ENCODE data around the gene CALHM6. TPM values are rescaled to one million over a fixed set of nuclear protein-coding genes. Genes with fewer than 3 reads are reported as not detected.

CALHM6 gene
- total and polyA plus RNA-seq, 10 of the 15 experiments (the other 5 are each of a cell fraction or from before 2014, with no cell fraction given) = 0.15 to 3.4 (median 1.3) TPM

DNA sequence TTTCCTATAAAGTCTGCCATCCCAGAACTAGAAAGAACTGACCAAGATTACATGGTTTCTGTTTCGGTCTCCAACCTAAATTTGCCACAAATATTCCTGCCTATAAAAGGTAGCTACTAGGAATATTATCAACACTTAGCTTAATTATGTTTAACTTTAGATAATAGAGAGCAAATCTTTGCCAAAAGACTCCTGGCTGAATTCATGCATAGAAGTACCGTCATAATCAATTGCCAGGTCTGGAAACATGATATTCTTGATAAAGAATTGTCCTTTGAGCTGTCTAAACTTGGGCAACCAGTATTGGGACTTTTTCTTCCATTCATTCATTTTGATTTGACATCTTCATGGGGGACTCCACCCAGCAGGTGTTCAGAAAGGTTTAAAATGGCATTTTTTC is 22.4 kb downstream of the CALHM6 start:
- POLR2A ChIA-PET = no interaction called here
- FAIRE-seq (no peak), ATAC-seq (no peak), DNase-seq (ENCODE audit: low read depth, low spot score) (no peak)
- intact Hi-C loops (cut with micrococcal nuclease; ENCODE audit: unreplicated experiment) = no loop called here
- H3K79me2 ChIP-seq (ENCODE audit: control insufficient read depth, insufficient read depth, low read length) = no peaks in the 10 kb centered on the region
- no peak overlapping the region for H3K4me2 ChIP-seq (ENCODE audit: control insufficient read depth, insufficient read depth)
- H2AFZ ChIP-seq (ENCODE audit: control insufficient read depth, low read depth, low read length) = no peak overlapping the region
- no peak overlapping the region for H3K9ac ChIP-seq (ENCODE audit: control insufficient read depth, insufficient read depth, low read length)
- RAD21 ChIA-PET (ENCODE audit: unreplicated experiment) = no interaction called here
- peaks cover 0 to 1% of the 10 kb centered on the region in 2 experiments; a peak in 2 of 4 replicates for H3K27me3 ChIP-seq (replicated peaks in 1 of 2; ENCODE audit: control insufficient read depth in 2 of 2, insufficient read depth in 2 of 2, low read length in 1 of 2)
- no peaks in the 10 kb centered on the region for H3K4me1 ChIP-seq (ENCODE audit: control insufficient read depth, insufficient read depth, low read length)
- no peaks in the 10 kb centered on the region for H3K36me3 ChIP-seq (ENCODE audit: control insufficient read depth in 2 of 2, insufficient read depth in 2 of 2, low read length in 1 of 2)
- TF ChIP-seq IKZF1 (conservative IDR thresholded peaks at IDR 0.05) (no peak), SMARCA5 (IDR thresholded peaks at IDR 0.05) (no peak)
- SMC1A ChIA-PET (ENCODE audit: uncharacterized antibody, unreplicated experiment) = interaction anchor here (2.1 kb wide), 1 partner anchor 12 kb away, joined by 5 read pairs; no protein-coding TSS in a partner anchor
- WGBS (ENCODE audit: insufficient coverage, insufficient replicate concordance, low lambda C conversion rate, missing lambda C conversion rate) = 28% methylated on average over 2 of the region's 2 CpGs
- H3K4me3 ChIP-seq = no peak overlapping the region
- no peak overlapping the region for H3K27ac ChIP-seq (ENCODE audit: control insufficient read depth, insufficient read depth)
- BruUV-seq (replicated peaks) = no TSS peak
- in situ Hi-C loops (cut with MboI) = no loop called here
- no peaks in the 10 kb centered on the region for H3K9me3 ChIP-seq (replicated peaks; ENCODE audit: control insufficient read depth, insufficient read depth, low read length)
- CTCF ChIA-PET = interaction anchor here (1.1 kb wide), 2 partner anchors 10 to 11 kb away, joined by 3 read pairs; no protein-coding TSS in a partner anchor
- no peaks in the 10 kb centered on the region for H4K20me1 ChIP-seq (ENCODE audit: control insufficient read depth, insufficient read depth)

DNA sequence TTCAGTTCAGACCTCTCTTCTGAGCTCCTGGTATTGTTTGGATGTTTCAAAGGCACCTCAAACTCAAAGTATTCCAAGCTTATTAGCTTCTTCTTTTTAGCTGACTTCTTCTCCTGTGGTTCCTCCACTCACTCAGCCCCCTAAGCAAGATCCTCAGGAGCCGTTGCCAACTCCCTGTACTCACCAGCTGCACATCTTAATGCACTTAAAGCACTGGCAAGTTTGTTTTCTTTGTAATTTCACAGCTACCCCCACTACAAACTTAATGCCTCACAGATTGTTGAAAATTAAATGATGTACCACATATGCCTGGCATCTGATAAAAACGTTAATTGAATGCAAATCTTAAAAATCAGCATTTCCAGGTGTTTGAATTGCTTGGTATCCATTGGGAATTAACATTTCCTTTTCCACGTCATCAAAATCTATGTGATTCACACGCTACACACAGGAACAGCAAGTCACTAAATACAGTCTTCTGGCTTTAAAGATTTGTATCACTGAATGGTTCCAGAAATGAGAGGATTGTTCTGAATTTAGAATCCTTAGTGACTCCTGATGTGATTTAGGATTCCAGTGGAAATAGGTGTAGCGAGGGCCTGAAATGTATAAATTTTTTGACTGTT is 24.5 kb downstream of the CALHM6 start:
- SMC1A ChIA-PET (ENCODE audit: uncharacterized antibody, unreplicated experiment) = no interaction called here
- CTCF ChIA-PET = no interaction called here
- no peaks in the 10 kb centered on the region for H3K4me1 ChIP-seq (ENCODE audit: control insufficient read depth, insufficient read depth, low read length)
- WGBS (ENCODE audit: insufficient coverage, insufficient replicate concordance, low lambda C conversion rate, missing lambda C conversion rate) = 47% methylated on average over 5 of the region's 5 CpGs
- H3K9me3 ChIP-seq (replicated peaks; ENCODE audit: control insufficient read depth, insufficient read depth, low read length) = no peaks in the 10 kb centered on the region
- no peaks in the 10 kb centered on the region for H3K79me2 ChIP-seq (ENCODE audit: control insufficient read depth, insufficient read depth, low read length)
- DNase-seq (ENCODE audit: low read depth, low spot score) (no peak), ATAC-seq (no peak), FAIRE-seq (no peak)
- POLR2A ChIA-PET = interaction anchor here (0.5 kb wide), 1 partner anchor 113 kb away, joined by 5 read pairs; no protein-coding TSS in a partner anchor
- H2AFZ ChIP-seq (ENCODE audit: control insufficient read depth, low read depth, low read length) = no peak overlapping the region
- no TSS peak for BruUV-seq (replicated peaks)
- no peak overlapping the region for H3K27ac ChIP-seq (ENCODE audit: control insufficient read depth, insufficient read depth)
- RAD21 ChIA-PET (ENCODE audit: unreplicated experiment) = no interaction called here
- no peak overlapping the region for H3K4me3 ChIP-seq
- in situ Hi-C loops (cut with MboI) = no loop called here
- intact Hi-C loops (cut with micrococcal nuclease; ENCODE audit: unreplicated experiment) = no loop called here
- H3K36me3 ChIP-seq (ENCODE audit: control insufficient read depth in 2 of 2, insufficient read depth in 2 of 2, low read length in 1 of 2) = no peaks in the 10 kb centered on the region
- no peak overlapping the region for H3K9ac ChIP-seq (ENCODE audit: control insufficient read depth, insufficient read depth, low read length)
- peaks cover 0 to 1% of the 10 kb centered on the region in 2 experiments; a peak in 2 of 4 replicates for H3K27me3 ChIP-seq (replicated peaks in 1 of 2; ENCODE audit: control insufficient read depth in 2 of 2, insufficient read depth in 2 of 2, low read length in 1 of 2)
- no peaks in the 10 kb centered on the region for H4K20me1 ChIP-seq (ENCODE audit: control insufficient read depth, insufficient read depth)
- no peak overlapping the region for H3K4me2 ChIP-seq (ENCODE audit: control insufficient read depth, insufficient read depth)
- TF ChIP-seq, protein P1, sequence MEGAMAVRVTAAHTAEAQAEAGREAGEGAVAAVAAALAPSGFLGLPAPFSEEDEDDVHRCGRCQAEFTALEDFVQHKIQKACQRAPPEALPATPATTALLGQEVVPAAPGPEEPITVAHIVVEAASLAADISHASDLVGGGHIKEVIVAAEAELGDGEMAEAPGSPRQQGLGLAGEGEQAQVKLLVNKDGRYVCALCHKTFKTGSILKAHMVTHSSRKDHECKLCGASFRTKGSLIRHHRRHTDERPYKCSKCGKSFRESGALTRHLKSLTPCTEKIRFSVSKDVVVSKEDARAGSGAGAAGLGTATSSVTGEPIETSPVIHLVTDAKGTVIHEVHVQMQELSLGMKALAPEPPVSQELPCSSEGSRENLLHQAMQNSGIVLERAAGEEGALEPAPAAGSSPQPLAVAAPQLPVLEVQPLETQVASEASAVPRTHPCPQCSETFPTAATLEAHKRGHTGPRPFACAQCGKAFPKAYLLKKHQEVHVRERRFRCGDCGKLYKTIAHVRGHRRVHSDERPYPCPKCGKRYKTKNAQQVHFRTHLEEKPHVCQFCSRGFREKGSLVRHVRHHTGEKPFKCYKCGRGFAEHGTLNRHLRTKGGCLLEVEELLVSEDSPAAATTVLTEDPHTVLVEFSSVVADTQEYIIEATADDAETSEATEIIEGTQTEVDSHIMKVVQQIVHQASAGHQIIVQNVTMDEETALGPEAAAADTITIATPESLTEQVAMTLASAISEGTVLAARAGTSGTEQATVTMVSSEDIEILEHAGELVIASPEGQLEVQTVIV (IDR thresholded peaks at IDR 0.05; ENCODE audit: borderline replicate concordance, partially characterized antibody) = no peak
- TF ChIP-seq GATAD2B (conservative IDR thresholded peaks at IDR 0.05; ENCODE audit: low read depth) (no peak), CHD2 (IDR thresholded peaks at IDR 0.05; ENCODE audit: borderline replicate concordance, low read depth, low read length) (no peak), RCOR1 (conservative IDR thresholded peaks at IDR 0.05; ENCODE audit: low read depth, low read length) (no peak), ELK1 (IDR thresholded peaks at IDR 0.05; ENCODE audit: low read depth, low read length) (no peak), USF1 (IDR thresholded peaks at IDR 0.05; ENCODE audit: borderline replicate concordance, extremely low read length, insufficient read depth, low read depth, low read length) (no peak), IRF4 (IDR thresholded peaks at IDR 0.05; ENCODE audit: low read depth, low read length) (no peak), NR2C1 (IDR thresholded peaks at IDR 0.05) (no peak)
- TF ChIP-seq, protein P2, sequence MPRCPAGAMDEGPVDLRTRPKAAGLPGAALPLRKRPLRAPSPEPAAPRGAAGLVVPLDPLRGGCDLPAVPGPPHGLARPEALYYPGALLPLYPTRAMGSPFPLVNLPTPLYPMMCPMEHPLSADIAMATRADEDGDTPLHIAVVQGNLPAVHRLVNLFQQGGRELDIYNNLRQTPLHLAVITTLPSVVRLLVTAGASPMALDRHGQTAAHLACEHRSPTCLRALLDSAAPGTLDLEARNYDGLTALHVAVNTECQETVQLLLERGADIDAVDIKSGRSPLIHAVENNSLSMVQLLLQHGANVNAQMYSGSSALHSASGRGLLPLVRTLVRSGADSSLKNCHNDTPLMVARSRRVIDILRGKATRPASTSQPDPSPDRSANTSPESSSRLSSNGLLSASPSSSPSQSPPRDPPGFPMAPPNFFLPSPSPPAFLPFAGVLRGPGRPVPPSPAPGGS (IDR thresholded peaks at IDR 0.05; ENCODE audit: borderline replicate concordance, insufficient read depth, low read depth, low read length, poor library complexity, severe bottlenecking) = no peak

All from GM12878 (cell line).